Mesendoderm (in vitro differentiated cells): ENCODE results near the gene ACAP3.

Experiments
- DNase-seq: peaks from one replicate; pipeline ENCODE4 v3.0.0; 2013
- H2AK5ac ChIP-seq: 2 replicates; pipeline ENCODE4 v1.6.1; 2013; ENCODE audit warnings: low read length, inconsistent platforms
- H2BK120ac ChIP-seq: 2 replicates; pipeline ENCODE4 v1.6.1; 2013; ENCODE audit warnings: low read depth, mild to moderate bottlenecking, low read length, moderate library complexity, mixed read lengths
- H2BK15ac ChIP-seq: replicated peaks from 2 replicates; pipeline ENCODE4 v1.6.1; 2013; ENCODE audit warnings: low read depth, mild to moderate bottlenecking, moderate library complexity
- H2BK5ac ChIP-seq: 2 replicates; pipeline ENCODE4 v1.6.1; 2013; ENCODE audit warnings: low read length, inconsistent platforms
- H3K18ac ChIP-seq: 2 replicates; pipeline ENCODE4 v1.6.1; 2013; ENCODE audit warnings: mild to moderate bottlenecking, low read length, mixed read lengths
- H3K23ac ChIP-seq: one replicate; pipeline ENCODE4 v1.6.1; 2013; ENCODE audit warnings: low read length
- H3K27ac ChIP-seq: 2 replicates; pipeline ENCODE4 v1.5.1; 2013; ENCODE audit warnings: low read depth, mild to moderate bottlenecking, inconsistent platforms, low read length, moderate library complexity
- H3K27me3 ChIP-seq: 2 replicates; pipeline ENCODE4 v1.6.1; 2013; ENCODE audit warnings: low read length, control low read depth, mild to moderate bottlenecking, inconsistent platforms; ENCODE audit not compliant: insufficient read depth, poor library complexity
- H3K36me3 ChIP-seq: 2 replicates; pipeline ENCODE4 v1.6.1; 2013; ENCODE audit warnings: low read length, inconsistent platforms; ENCODE audit not compliant: control insufficient read depth, insufficient read depth
- H3K4ac ChIP-seq: one replicate; pipeline ENCODE4 v1.6.1; 2013; ENCODE audit warnings: low read depth, mild to moderate bottlenecking, low read length, moderate library complexity
- H3K4me1 ChIP-seq: 2 replicates; pipeline ENCODE4 v1.6.1; 2013; ENCODE audit warnings: low read depth, low read length, inconsistent platforms; ENCODE audit not compliant: control insufficient read depth
- H3K4me2 ChIP-seq: 2 replicates; pipeline ENCODE4 v1.6.1; 2013; ENCODE audit warnings: low read length
- H3K4me3 ChIP-seq: 2 replicates; pipeline ENCODE4 v1.5.1; 2013; ENCODE audit warnings: mild to moderate bottlenecking, low read length
- H3K56ac ChIP-seq: one replicate; pipeline ENCODE4 v1.6.1; 2013; ENCODE audit warnings: low read length
- H3K79me1 ChIP-seq: 2 replicates; pipeline ENCODE4 v1.6.1; 2013; ENCODE audit warnings: low read length, inconsistent platforms
- H3K79me2 ChIP-seq: 2 replicates; pipeline ENCODE4 v1.6.1; 2013; ENCODE audit warnings: mild to moderate bottlenecking, low read length; ENCODE audit not compliant: control insufficient read depth, insufficient read depth
- H3K9ac ChIP-seq: 2 replicates; pipeline ENCODE4 v1.6.1; 2013; ENCODE audit warnings: low read length, inconsistent platforms
- H4K5ac ChIP-seq: one replicate; pipeline ENCODE4 v1.6.1; 2013; ENCODE audit warnings: low read length
- H4K8ac ChIP-seq: one replicate; pipeline ENCODE4 v1.6.1; 2013; ENCODE audit warnings: low read depth, mild to moderate bottlenecking, control low read depth, low read length, moderate library complexity
- WGBS: extraction: QIAGEN DNeasy Blood & Tissue Kit; methylation state at CpG from one replicate; pipeline ENCODE4 v1.1.7; 2013; ENCODE audit warnings: low lambda C conversion rate, missing lambda C conversion rate; ENCODE audit not compliant: insufficient coverage; ENCODE audit errors: extremely low coverage; 5-methylcytosine and 5-hydroxymethylcytosine counted together

The ACAP3 gene

DNA sequence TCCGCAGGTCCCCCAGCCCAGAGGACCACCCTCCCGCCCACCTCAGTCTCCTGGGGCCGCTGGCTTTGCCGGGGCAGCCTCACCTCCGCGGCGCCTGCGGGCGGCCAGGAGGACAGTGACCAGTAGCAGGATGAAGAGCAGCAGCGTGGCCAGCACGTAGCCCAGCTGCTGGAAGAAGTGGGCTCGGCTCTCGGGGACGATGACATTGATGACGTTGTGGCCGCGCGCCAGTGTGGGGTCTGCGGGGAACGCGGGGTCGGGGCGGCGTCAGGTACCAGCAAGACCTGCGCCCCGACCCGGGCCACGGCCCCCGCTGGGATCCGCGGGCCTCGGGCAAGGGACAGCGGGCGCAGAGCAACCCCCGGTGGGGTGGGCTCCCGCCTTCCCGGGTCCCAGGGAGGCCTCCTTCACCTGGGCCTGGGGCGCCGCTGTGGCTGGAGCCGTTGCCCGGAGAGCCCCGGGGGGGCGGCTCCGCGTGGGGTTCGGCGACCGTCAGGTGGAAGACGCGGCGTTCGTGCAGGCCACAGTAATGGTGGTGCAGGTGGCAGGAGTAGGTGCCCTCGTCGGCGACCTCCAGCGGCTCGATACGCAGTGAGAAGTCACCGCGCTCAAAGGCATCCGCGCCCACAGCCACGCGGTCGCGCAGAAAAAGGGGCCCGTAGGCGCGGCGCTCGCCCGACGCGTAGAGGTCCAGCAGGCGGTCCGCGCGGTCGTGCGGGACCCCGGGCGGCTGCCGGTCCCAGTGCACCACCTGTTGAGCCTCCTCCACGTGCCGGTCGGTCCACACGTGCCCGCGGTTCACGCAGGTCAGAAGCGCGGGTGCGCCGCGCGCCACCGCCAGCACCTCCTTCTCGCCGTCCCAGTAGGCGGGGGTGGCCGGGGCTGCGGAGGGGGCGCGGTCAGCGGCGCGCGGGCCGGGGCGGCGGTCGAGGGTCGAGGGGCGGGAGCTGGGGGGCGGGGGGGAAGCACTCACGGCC, 46.8 kb upstream of the ACAP3 start:
- Histone ChIP-seq H3K4me1 (no peaks in the 10 kb centered on the region), H3K4me3 (no peak overlapping the region), H2BK120ac (no peak overlapping the region), H3K56ac (peak overlapping the region; percentile 28), H3K79me1 (no peaks in the 10 kb centered on the region), H3K9ac (peak overlapping the region; percentile 24), H2BK5ac (no peak overlapping the region), H4K8ac (no peak overlapping the region), H4K5ac (no peak overlapping the region), H3K79me2 (no peaks in the 10 kb centered on the region), H3K23ac (no peak overlapping the region), H3K18ac (no peak overlapping the region), H2AK5ac (no peak overlapping the region), H3K4ac (peak overlapping the region; percentile 74), H3K27ac (no peak overlapping the region), H3K27me3 (peaks cover 6% of the 10 kb centered on the region), H3K4me2 (peak overlapping the region; percentile 5), H2BK15ac (no peak overlapping the region), H3K36me3 (no peaks in the 10 kb centered on the region)
- WGBS, result no CpG with 5 or more reads among the region's 116 CpGs
- DNase-seq, result no peak

DNA sequence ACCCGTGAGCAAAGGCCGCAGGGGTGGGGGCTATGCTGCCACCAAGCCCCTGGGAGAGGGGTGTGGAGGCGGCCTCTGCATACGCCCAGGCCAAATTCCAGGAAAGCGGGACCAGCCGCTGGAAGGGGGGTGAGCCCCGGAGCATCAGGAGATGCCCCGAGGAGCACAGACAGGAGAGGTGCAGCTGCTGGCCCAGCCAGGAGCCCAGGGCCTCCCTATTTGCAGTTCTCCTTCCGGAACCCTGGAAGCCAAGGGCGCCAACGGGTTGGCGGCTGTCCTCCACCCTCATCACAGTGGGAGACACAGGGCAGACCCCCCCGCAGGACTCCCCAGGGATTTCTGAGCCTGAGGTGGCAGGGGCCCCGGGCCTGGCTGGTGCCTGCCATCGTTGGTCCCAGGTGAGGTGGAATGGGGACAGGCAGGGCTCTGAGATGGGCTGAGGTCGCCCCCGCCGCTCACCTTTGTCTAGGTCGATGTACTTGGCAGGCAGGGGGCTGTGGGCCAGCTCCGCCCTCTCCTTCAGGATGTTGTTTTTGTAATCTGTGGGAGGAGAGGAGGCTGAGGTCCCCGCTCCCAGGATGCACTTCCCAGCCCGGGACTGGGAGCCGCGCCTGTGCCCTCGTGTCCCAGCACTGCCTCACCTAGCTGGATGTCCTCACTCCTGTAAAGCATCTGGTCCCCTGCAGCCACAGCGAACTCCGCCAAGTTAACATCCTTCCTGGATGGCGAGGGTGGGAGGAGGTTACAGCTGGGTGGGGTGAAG, 45.8 kb upstream of the ACAP3 start:
- peak overlapping the region; percentile 74 for H3K4ac ChIP-seq
- peak overlapping the region; percentile 44 for H3K56ac ChIP-seq
- H3K4me3 ChIP-seq, result no peak overlapping the region
- H3K4me2 ChIP-seq, result peak overlapping the region; percentile 9
- no peak overlapping the region for H2BK120ac ChIP-seq
- no peak overlapping the region for H2AK5ac ChIP-seq
- WGBS, result no CpG with 5 or more reads among the region's 28 CpGs
- no peaks in the 10 kb centered on the region for H3K79me1 ChIP-seq
- DNase-seq, result peak; percentile 80
- H4K5ac ChIP-seq, result no peak overlapping the region
- no peak overlapping the region for H3K23ac ChIP-seq
- H3K27me3 ChIP-seq, result peaks cover 6% of the 10 kb centered on the region
- H3K9ac ChIP-seq, result peak overlapping the region; percentile 54
- no peaks in the 10 kb centered on the region for H3K4me1 ChIP-seq
- no peak overlapping the region for H2BK5ac ChIP-seq
- no peaks in the 10 kb centered on the region for H3K36me3 ChIP-seq
- no peak overlapping the region for H2BK15ac ChIP-seq
- no peak overlapping the region for H4K8ac ChIP-seq
- H3K18ac ChIP-seq, result no peak overlapping the region
- H3K27ac ChIP-seq, result no peak overlapping the region
- no peaks in the 10 kb centered on the region for H3K79me2 ChIP-seq

DNA sequence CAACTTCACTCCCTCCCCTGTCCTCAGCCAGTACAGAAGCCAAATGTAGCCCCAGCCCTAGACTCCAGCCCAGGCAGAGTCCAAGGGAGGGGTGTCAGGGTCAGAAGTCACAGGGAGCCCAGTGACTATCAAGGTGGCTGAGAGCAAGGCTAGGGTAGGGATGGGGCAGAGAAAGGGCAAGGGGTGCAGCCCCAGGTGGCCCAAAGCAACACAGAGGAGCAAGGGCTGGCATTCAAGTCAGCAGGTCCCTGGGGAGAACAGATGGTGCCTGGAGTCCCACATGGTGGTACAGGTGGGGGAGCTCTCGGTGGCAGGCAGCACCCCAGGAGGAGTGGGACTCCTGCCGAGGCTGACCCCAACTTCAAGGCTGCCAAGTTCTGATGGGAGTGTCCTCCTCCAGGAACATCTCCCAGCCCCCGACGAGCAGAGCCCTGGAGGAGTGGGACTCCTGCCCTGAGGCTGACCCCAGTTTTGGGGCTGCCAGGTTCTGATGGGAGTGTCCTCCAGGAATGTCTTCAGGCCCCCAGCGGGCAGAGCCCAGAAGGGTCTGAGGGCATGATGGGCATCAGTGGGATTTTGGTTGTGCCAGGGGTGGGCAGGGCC, 45.2 kb upstream of the ACAP3 start:
- Histone ChIP-seq H3K79me2 (no peaks in the 10 kb centered on the region), H3K9ac (peak overlapping the region; percentile 2), H4K8ac (no peak overlapping the region), H3K4me1 (no peaks in the 10 kb centered on the region), H3K27me3 (peaks cover 6% of the 10 kb centered on the region), H3K27ac (no peak overlapping the region), H3K4me2 (no peak overlapping the region), H2AK5ac (no peak overlapping the region), H3K4ac (no peak overlapping the region), H3K56ac (peak overlapping the region; percentile 44), H2BK15ac (no peak overlapping the region), H2BK5ac (no peak overlapping the region), H3K36me3 (no peaks in the 10 kb centered on the region), H3K23ac (no peak overlapping the region), H4K5ac (no peak overlapping the region), H3K4me3 (no peak overlapping the region), H2BK120ac (no peak overlapping the region), H3K79me1 (no peaks in the 10 kb centered on the region), H3K18ac (no peak overlapping the region)
- WGBS, result no CpG with 5 or more reads among the region's 5 CpGs
- DNase-seq, result no peak

DNA sequence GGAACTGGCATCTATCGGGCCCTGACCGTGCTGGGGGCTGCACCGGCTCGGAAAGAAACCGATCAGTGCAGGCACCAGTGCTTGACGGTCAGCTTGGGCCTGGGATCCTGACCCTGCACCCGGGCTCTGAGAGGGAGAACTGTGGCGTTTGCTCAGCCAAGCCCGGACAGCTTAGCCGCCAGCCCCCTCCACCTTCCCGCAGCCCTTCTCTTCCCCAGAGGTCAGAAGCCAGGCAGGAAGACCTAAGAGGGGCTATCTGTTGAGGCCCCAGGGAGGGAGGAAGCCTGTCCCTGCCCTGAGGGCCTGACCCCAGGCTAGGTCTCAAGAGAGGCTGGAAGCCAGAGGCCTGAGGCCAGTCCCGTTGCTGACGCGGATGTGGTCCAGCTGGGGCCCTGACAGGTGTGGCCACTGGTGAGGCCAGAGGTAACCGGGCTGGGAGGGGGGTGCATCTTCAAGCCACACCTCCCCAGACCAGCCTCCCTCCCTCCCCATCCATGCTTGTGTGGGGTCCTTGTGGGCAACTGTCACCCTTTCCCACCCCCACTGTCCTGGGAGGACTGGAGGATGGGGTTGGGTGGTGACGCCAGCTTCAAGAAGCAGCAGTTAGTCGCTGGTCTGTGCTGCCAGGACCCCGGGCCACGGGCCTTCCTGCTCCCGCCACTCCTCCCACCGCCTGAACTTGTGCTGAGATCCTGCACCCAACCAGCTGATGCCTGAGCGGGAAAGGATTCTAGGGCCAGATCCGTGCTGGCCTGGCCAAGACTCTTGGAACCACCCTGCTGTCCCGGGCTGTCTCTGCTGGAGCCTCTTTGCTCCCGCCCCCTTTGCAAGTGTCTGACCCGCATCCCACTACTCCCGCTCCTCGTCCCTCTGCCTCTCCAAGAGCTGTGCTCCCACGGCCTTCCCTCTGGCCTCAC, 44.0 kb upstream of the ACAP3 start:
- Histone ChIP-seq H3K4me2 (no peak overlapping the region), H4K8ac (no peak overlapping the region), H4K5ac (no peak overlapping the region), H3K79me2 (peaks cover 5% of the 10 kb centered on the region), H3K56ac (peak overlapping the region; percentile 76), H3K4me3 (no peak overlapping the region), H3K36me3 (no peaks in the 10 kb centered on the region), H3K4ac (no peak overlapping the region), H3K9ac (peak overlapping the region; percentile 54), H2BK120ac (no peak overlapping the region), H2AK5ac (no peak overlapping the region), H3K18ac (no peak overlapping the region), H3K79me1 (peaks cover 3% of the 10 kb centered on the region), H2BK5ac (no peak overlapping the region), H2BK15ac (no peak overlapping the region), H3K4me1 (peaks cover 2% of the 10 kb centered on the region), H3K27ac (no peak overlapping the region), H3K23ac (peak overlapping the region; percentile 80), H3K27me3 (peaks cover 6% of the 10 kb centered on the region)
- DNase-seq, result no peak
- WGBS, result no CpG with 5 or more reads among the region's 29 CpGs
